Measurements from ENCODE around the gene MEX3A. TPM values are rescaled to one million over a fixed set of nuclear protein-coding genes. Genes with fewer than 3 reads are reported as not detected.

MEX3A gene
- total RNA-seq, 3 donors from 2014 or later (not counting 1 experiment from before 2014, with no cell fraction given) = 0.05 to 0.16 (median 0.14) TPM

- no peaks in the 10 kb centered on the region for H3K9me3 ChIP-seq (ENCODE audit: control insufficient read depth, insufficient read depth, low read length)
- Mint-ChIP-seq H3K9me3 (no peaks in the 10 kb centered on the region), H3K36me3 (no peaks in the 10 kb centered on the region), H3K27me3 (ENCODE audit: low read depth in 2 of 2) (peaks cover 0 to 32% of the 10 kb centered on the region in 2 donors), H3K27ac (peak overlapping the region; percentile 73 to 93), H3K4me3 (peak overlapping the region; percentile 91), H3K4me1 (peaks cover 20 to 35% of the 10 kb centered on the region in 2 donors)
- ATAC-seq = no peak
- intact Hi-C loops (cut with micrococcal nuclease) = no loop called here
- no peak overlapping the region for H3K4me3 ChIP-seq (ENCODE audit: low read length)
- no peak for DNase-seq
- 89% methylated on average over 4 of the region's 4 CpGs for WGBS (ENCODE audit: insufficient coverage)
- no peak for TF ChIP-seq CTCF (IDR thresholded peaks at IDR 0.05)
- H3K4me1 ChIP-seq (ENCODE audit: control insufficient read depth, insufficient read depth, low read length) = peaks cover 26% of the 10 kb centered on the region
- no peak overlapping the region for H3K27ac ChIP-seq (ENCODE audit: low read length)
- no peaks in the 10 kb centered on the region for H3K36me3 ChIP-seq (ENCODE audit: control insufficient read depth, insufficient read depth, low read length)
- H3K27me3 ChIP-seq (ENCODE audit: control insufficient read depth, insufficient read depth, low read length) = peaks cover 25% of the 10 kb centered on the region
Measured at GRCh38 chr1:156113282-156113950, 31.2 kb upstream of the MEX3A start.

GRCh38 chr1:156112276-156113137 is 30.2 kb upstream of the MEX3A start:
- Mint-ChIP-seq H3K27ac (peak overlapping the region in 1 of 2 donors; percentile 93), H3K27me3 (ENCODE audit: low read depth in 2 of 2) (peaks cover 0 to 32% of the 10 kb centered on the region in 2 donors), H3K4me1 (peaks cover 20 to 35% of the 10 kb centered on the region in 2 donors), H3K9me3 (no peaks in the 10 kb centered on the region), H3K36me3 (no peaks in the 10 kb centered on the region), H3K4me3 (no peak overlapping the region)
- 88% methylated on average over 9 of the region's 10 CpGs for WGBS (ENCODE audit: insufficient coverage)
- DNase-seq (no peak), ATAC-seq (no peak)
- TF ChIP-seq CTCF (IDR thresholded peaks at IDR 0.05) = no peak
- intact Hi-C loops (cut with micrococcal nuclease) = no loop called here
- Histone ChIP-seq H3K27ac (ENCODE audit: low read length) (no peak overlapping the region), H3K27me3 (ENCODE audit: control insufficient read depth, insufficient read depth, low read length) (peaks cover 25% of the 10 kb centered on the region), H3K36me3 (ENCODE audit: control insufficient read depth, insufficient read depth, low read length) (no peaks in the 10 kb centered on the region), H3K9me3 (ENCODE audit: control insufficient read depth, insufficient read depth, low read length) (no peaks in the 10 kb centered on the region), H3K4me3 (ENCODE audit: low read length) (no peak overlapping the region), H3K4me1 (ENCODE audit: control insufficient read depth, insufficient read depth, low read length) (peaks cover 26% of the 10 kb centered on the region)

GRCh38 chr1:156111355-156111962 is 29.2 kb upstream of the MEX3A start:
- H3K36me3 Mint-ChIP-seq = no peaks in the 10 kb centered on the region

More at GRCh38 chr1:156111355-156111962, 29.2 kb upstream of the MEX3A start:
- H3K36me3 ChIP-seq (ENCODE audit: control insufficient read depth, insufficient read depth, low read length) = no peaks in the 10 kb centered on the region
- H3K4me1 Mint-ChIP-seq = peaks cover 24 to 43% of the 10 kb centered on the region in 2 donors
- peaks cover 33% of the 10 kb centered on the region for H3K4me1 ChIP-seq (ENCODE audit: control insufficient read depth, insufficient read depth, low read length)
- peaks cover 25% of the 10 kb centered on the region for H3K27me3 ChIP-seq (ENCODE audit: control insufficient read depth, insufficient read depth, low read length)
- no peaks in the 10 kb centered on the region for H3K9me3 Mint-ChIP-seq
- H3K4me3 Mint-ChIP-seq = no peak overlapping the region
- H3K27ac ChIP-seq (ENCODE audit: low read length) = no peak overlapping the region
- H3K27me3 Mint-ChIP-seq (ENCODE audit: low read depth in 2 of 2) = peaks cover 0 to 30% of the 10 kb centered on the region in 2 donors
- H3K27ac Mint-ChIP-seq = peak overlapping the region in 1 of 2 donors; percentile 93
- no peak overlapping the region for H3K4me3 ChIP-seq (ENCODE audit: low read length)
- WGBS (ENCODE audit: insufficient coverage) = 97% methylated on average over 4 of the region's 4 CpGs
- DNase-seq = no peak
- no peak for ATAC-seq
- no peak for TF ChIP-seq CTCF (IDR thresholded peaks at IDR 0.05)
- no peaks in the 10 kb centered on the region for H3K9me3 ChIP-seq (ENCODE audit: control insufficient read depth, insufficient read depth, low read length)
- intact Hi-C loops (cut with micrococcal nuclease) = no loop called here

Data from natural killer cell (primary cell).